GM21529 (cell line): ENCODE results near the gene ZNF211.

Experiments used
- ATAC-seq: cut with Tn5 transposase; IDR thresholded peaks from one replicate; pipeline ENCODE4 v1.9.1; 2021; ENCODE audit not compliant: unreplicated experiment

Gene ZNF211

DNA sequence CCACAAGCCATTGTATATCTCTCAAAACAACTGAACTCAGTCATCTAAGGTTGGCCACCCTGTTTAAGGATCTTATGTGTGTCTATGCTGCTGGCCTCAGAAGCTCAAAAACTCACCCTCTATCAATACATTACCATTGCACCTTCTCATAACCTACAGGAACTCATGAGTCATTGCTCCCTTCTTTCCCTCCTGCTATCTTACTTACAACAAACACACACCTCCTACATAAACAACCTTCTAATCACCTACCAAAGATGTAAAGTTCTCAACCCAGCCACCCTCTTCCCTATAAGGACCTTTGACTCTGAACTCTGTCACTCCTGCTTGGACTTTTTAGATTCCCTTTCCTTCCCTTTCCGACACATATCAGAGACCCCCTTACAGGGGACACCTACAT, 22.5 kb downstream of the ZNF211 start:
- no peak for ATAC-seq

DNA sequence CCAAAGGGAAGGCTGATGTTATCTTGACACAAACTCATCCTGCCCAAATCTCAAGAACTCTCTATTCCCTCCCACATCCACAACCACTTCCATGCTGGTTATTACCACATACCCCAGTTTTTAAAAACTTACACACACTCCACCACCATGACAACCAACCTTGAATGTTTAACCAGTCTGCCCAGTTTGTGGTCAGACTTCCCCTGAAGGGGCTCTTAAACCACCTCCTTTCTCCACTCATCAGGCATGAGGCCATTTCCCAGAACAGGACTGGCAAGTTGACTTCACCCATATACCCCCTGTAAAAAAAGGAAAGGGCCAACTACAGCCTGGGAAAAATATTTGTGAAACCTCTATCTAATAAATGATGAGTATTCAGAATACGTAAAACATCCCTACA, 23.4 kb downstream of the ZNF211 start:
- ATAC-seq: no peak

DNA sequence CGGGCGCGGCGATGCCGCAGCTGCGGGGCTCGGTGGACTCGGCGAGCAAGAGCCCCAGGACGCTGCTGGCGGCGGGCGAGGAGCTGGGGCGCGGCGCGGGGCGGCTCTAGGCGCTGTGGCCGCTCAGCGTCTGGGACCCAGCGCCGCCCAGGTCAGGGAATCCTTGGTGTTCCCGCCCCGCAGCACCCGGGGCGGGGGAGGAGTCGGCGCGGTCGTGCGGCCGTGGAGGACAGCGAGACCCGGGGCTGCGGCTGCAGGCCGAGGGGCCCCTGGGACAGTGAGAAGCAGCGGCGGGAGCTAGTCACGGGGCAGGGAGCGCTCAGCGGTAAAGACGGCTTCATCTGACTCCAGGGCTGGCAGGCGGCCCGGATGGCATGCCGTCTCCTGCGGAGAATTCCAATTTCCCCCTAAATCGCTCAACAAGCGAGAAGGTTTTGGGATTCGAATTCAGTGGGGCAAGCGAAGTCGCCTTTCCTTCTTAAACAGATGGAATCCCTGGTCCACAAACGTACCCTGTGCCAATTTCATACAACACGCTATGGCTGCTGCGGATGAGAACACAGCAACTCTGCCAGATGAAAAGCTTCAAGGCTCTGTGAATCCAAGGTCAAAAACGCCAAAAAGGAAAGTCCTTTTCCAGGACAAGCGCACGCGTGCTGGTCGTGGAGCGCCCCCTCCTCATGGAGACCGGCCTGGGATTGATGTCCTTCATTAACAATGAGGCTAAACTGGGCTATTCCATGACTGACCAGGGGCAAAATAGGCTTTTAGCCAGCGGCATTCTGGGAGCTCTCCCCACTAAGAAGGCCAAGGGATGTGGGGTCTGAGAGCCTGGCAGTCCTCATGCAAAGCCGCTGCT, 31.5 kb downstream of the ZNF211 start:
- ATAC-seq: no peak

DNA sequence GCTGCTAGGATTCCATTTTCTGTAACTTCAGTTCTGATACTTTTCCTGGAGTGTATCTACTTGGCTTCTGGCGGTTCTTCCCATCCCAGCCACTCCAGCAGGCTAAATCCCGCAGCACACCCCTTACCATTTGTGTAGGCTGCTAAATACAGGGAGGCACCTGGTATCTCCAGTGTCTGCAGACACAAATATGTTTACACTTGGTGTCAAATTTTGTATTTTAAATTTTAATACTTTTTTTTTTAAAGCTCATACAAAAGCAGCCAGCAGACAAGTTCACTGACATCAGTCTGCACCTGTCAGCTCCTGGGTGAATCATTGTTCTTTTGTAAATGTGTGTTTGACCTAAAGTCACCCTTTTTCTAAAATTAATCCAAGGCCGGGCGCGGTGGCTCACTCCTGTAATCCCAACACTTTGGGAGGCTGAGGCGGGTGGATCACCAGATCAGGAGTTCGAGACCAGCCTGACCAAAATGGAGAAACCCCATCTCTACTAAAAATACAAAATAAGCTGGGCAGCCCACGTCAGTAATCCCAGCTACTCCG, 32.4 kb downstream of the ZNF211 start:
- no peak for ATAC-seq

DNA sequence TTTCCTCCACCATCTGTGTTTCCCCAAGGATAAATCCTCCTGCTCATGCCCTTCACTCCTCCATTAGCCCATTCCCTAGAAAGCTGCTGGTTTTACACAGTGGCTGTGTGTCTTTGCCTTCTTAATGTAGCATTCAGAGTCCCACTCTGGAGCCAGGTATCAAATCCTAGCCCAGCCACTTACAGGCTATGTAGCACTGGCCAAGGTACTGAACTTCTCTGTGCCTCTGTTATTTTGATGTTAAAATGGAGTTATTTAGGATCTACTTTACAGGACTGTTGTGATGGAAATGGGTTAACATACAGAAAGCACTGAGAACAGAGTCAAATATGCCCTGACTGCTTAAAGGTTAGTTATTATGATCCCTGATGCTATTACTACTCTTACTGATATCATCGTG, 34.3 kb downstream of the ZNF211 start:
- ATAC-seq: no peak

DNA sequence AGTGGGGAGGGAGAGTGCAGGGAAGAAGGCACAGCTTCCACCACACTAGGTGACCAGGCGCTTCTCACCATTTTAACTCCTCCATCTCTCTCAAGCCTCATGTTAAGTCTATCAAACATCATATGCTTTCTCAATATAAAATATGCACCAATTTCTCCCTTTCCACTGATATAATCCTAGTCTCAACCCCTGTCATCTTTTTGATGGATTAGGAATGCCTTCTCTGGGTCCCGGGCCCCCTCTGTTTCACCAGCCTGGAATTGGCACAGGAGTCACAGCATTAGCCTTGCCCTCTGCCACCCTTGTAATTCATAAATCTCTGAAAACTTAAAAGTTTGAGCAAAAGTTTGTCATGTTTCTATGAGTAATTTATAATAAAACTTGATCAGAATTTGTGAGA, 35.7 kb downstream of the ZNF211 start, which contains the start of gene ZSCAN4:
ZSCAN4 (plus strand) TSS at position 301 of the 400 bp plus-strand sequence. CDS start 7,211 bp downstream, outside the sequence.
- ATAC-seq: no peak

DNA sequence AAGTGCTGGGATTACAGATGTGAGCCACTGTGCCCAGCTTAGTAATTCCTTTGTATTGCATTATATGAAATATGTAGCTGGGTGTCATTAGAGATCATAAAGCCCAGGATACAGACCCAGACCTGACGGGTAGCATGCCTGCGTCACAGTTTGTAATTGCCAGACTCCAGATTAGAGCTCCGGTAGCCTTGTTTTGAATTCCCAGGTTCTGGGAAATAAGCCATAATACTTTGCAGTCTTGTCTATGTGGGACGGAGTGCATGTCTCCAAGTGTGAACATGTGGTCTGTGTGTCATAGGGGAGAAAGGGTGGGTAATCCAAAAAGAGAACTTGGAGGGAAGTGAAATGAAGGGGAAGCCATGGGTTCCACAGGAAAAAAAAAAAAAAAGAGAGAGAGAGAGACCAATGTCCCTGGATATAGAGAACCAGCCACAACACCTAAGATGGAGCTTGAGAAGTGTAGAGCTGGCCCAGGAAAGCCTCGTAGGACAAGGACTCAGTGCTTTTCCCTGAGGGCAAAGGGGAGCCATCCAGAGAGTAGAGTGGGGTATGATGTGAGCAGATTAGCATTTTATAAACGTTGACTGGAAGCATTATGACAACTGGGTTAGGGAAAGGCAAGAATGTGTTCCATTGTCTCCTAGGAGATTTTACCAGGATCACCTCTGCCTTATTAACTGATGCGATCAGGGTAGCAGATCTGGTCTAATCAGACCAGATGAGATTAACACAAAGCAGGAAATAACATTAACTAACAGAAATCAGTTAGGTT, 38.3 kb downstream of the ZNF211 start:
- no peak for ATAC-seq

DNA sequence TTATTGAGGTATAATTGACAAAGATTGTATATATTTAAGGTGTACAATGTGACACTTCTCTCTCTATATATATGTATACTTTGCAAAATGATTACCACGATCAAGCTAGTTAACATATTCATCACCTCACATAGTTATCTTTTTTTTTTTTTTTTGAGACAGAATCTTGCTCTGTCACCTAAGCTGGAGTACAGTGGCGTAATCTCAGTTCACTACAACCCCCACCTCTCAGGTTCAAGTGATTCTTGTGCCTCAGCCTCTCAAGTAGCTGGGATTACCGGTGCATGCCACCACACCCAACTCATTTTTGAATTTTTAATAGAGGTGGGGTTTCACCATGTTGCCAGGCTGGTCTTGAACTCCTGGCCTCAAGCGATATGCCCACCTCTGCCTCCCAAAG, 39.5 kb downstream of the ZNF211 start:
- no peak for ATAC-seq

DNA sequence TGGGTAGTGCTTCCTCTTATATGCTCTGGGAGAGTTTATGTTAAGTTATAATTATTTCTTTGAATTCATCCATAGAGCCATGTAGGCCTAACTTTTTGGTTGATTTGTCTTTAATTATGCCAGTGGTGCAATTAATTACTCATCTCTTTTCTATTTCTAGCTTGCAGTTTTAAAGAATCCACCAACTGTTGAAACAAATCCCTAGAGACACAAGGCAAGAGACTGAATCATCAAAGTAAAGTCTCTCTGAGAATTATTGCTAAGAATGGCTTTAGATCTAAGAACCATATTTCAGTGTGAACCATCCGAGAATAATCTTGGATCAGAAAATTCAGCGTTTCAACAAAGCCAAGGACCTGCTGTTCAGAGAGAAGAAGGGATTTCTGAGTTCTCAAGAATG, 42.9 kb downstream of the ZNF211 start:
- ATAC-seq: no peak

DNA sequence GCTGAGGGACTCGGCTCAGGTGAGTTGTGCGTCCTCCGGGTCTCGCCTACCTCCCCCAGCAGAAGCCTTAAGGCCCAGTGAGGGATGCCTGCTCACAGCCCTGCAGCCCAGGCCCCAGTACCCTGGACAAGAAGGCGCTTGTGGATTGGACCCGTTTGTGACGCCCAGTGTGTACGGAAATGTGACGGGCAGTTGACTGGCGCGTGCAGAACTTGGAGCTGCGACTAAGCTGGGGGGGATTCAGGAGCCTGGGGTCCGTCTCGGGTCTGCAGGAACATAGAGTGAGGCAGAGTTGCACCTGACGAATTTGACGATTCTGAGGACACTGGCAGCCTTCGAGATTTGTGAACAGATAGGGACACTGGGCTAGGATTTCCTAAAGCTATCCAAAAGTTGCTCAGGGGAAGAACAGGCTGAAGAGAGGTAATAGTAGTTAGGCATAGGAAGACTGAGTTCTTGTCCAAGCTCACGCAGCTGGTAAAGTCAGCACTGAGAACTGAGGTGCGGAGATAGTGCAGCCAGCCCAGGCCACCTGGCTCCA, 49.3 kb downstream of the ZNF211 start:
- no peak for ATAC-seq

DNA sequence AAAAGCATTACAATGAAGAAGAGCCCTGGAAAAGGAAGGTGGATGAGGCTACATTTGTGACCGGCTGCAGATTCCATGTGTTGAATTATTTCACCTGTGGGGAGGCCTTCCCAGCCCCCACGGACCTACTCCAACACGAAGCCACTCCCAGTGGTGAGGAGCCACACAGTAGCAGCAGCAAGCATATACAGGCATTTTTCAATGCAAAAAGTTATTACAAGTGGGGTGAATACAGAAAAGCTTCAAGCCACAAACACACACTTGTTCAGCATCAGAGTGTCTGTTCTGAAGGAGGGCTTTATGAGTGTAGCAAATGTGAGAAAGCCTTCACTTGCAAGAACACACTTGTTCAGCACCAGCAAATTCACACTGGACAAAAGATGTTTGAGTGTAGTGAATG, 53.8 kb downstream of the ZNF211 start:
- ATAC-seq: no peak

DNA sequence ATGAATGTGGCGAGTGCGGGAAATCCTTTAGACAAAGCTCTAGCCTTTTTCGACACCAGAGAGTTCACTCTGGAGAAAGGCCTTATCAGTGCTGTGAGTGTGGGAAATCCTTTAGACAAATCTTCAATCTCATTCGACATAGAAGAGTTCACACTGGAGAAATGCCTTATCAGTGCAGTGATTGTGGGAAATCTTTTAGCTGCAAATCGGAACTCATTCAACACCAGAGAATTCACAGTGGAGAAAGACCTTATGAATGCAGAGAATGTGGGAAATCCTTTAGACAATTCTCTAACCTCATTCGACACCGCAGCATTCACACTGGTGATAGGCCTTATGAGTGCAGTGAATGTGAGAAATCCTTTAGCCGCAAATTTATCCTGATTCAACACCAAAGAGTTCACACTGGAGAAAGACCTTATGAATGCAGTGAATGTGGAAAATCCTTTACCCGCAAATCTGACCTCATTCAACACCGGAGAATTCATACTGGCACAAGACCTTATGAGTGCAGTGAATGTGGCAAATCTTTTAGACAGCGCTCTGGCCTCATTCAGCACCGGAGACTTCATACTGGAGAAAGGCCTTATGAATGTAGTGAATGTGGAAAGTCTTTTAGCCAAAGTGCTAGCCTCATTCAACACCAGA, 54.5 kb downstream of the ZNF211 start:
- ATAC-seq: no peak

DNA sequence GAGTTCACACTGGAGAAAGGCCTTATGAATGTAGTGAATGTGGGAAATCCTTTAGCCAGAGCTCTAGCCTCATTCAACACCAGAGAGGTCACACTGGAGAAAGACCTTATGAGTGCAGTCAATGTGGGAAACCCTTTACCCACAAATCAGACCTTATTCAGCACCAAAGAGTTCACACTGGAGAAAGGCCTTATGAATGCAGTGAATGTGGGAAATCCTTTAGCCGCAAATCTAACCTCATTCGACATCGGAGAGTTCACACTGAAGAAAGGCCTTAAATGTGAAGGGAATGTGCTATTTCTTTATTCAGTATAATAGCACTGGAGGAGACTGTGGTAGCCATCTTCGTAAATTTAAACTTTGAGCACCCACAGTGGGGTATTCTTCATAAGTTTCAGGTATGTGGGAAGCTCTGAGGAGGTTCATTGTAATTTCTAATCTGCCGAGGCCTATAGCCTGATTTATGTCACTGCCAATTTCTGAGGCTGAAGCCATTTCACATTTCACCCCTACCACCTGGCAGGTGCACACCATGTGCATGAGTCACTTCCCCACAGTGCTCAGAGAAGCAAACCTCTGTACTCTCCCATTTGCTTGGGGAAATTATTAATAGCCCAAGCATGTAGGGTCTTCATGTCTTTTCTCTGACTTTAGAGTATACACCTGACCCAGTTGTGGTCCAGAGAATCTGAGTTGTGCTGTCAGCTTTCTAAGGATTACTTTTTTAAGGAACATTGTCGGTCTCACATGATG, 55.2 kb downstream of the ZNF211 start:
- no peak for ATAC-seq

DNA sequence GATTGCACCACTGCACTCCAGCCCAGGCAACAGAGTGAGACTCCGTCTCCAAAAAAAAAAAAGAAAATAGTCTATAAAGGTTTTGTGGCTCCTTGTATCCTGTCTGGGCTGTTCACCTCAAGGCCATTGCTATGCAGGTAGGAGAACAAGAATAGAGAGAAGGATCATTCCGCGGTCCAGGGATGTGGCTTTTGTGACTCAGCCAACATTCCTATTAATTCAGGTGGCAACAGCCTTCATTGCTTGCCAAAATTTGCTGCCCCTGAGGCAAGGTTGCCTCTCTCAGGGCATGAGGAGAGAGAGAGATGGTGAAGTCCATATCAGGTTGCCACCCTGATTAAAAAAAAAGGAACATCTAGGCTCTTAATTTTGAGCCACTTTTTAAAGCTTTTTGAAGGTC, 56.8 kb downstream of the ZNF211 start:
- no peak for ATAC-seq
